ENCODE data around the gene TRAK1.
A peak's percentile ranks its signal among the peaks of the same experiment; 100 is the strongest.

The TRAK1 gene

DNA sequence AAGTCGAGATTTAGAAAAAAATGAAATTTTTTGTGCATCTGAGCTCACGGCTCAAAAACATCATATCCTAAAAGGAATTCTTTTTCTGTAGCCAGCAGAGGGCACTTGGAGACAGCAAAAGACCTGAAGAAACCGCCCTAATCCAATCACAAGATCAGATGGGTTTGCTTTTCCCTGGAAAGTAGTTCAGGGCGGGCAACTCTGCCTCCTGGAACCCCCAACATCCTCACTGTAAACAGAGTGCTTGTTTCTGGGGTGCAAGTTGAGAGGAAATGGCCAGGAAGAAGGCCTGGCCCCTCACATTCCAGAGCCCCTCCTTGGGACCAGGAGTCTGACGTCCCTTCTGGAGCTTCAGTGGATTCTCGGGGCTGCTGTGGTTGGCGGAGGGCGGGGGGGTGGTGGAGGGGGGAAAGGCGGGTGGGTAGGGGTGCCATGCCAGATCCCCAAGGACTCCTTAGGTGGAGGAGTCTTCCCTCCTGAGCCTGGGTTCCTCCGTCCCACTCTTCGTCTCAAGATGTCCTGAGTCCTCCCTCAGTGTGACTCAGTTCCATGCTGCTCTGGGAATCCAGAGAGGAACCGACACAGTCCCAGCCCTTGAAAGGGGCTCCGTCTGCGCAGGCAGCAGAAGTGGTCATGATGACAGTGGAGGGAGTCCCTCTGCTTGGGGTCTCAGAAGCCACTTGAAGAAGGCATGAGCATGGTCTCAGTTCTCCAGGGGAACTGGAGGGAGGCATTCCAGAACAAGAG, 139.0 kb downstream of the TRAK1 start:
- peak; percentile 18 to 26 for DNase-seq (ENCODE audit: low read depth in 2 of 2)

DNA sequence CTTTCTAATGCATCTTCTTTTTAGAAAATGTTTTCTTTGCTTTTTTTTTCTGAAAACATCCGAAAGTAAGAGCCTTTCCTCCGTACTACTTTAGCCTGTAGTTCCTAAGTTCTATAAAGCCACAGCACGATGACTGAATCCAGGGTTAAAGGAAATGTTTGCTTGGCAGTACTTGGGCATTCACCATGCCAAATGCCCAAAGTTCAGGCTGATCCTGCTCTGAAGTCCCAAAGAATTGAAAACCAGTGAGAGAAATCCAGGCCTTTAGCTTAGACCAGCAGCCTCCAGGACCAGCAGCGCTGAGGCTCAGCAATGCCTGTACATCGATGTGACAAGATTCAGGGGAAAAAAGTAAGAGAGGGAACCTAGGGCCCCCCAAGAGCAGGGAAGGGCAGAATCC, 139.7 kb downstream of the TRAK1 start:
- no peak for DNase-seq (ENCODE audit: low read depth in 2 of 2)

DNA sequence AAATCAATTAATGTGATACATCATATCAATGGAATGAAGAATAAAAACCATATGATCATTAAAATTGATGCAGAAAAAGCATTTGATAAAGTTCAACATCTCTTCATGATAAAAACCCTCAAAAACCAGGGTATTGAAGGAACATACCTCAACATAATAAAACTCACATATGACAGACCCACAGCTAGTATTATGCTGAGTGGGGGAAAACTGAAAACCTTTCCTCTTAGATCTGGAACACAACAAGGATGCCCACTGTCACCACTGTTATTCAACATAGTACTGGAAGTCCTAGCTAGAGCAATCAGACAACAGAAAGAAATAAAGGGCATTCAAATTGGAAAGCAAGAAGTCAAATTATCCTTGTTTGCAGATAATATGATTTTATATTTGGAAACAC, 144.4 kb downstream of the TRAK1 start:
- no peak for DNase-seq (ENCODE audit: low read depth in 2 of 2)

DNA sequence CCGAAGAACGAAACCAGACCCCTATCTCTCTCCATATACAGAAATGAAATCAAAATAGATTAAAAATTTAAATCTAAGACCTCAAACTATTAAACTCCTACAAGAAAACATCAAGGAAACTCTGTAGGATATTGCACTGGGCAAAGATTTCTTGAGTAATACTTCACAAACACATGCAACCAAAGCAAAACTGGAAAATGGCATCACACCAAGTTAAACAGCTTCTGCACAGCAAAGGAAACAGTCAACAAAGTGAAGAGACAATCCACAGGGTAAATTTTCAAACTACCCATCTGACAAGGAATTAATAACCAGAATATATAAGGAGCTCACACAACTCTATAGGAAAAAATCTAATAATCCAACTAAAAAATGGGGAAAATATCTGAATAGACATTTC, 145.5 kb downstream of the TRAK1 start:
- DNase-seq (ENCODE audit: low read depth in 2 of 2), result no peak

DNA sequence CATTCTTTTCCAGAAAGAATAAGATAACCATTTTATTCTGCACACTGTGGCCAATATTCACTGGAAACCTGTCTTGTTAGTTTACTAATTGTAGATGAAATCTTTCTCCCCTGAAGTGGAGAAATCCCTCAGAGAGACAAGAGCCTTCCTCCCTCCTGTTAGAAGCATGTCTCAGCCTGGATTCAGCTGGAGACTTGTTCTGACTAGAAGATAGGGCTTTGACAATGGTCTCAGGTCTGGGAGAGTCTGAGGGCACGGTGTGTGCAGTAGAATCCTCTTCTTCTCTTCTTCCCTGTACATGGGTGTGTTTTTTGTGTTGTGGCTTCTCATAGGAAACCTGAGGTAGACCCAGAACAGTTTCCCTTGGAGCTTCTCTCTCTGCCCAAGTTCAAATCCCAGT, 154.9 kb downstream of the TRAK1 start:
- DNase-seq (ENCODE audit: low read depth in 2 of 2), result no peak

DNA sequence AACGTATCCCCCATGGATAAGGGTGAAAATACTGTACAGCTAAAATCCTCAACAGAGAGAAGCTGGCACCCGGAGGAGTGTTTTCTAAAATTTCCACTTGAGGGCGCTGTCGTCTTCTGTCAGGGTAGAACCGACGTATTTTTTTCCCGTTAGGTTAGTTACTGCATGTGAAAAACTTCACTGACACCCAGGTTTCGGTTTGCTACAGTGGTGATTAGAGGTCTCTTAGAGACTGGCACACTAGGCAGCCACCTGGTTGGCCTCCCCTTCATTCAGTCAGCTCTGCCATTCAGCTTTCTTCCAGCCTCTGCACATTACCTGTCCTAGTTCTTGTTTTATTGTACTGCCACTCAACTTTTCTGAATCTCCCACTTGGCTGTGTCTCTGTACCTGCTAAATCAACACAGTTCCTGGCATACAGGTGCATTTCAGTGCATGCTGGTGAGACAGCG, 156.4 kb downstream of the TRAK1 start:
- DNase-seq (ENCODE audit: low read depth in 2 of 2), result peak in 1 of 2 experiments; percentile 11

DNA sequence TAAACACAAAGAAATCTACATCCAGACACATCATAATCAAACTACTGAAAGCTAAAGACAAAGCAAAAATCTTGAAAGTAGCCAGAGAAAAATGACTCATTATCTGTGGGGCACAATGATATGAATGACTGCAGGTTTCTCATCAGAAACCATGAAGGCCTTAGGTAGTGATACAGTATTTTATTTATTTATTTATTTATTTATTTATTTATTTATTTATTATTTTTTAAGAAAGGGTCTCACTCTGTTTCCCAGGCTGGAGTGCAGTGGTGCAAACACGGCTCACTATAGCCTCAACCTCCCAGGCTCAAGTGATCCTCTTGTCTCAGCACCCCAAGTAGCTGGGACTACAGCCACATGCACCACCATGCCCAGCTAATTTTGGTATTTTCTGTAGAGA, 159.6 kb downstream of the TRAK1 start:
- DNase-seq (ENCODE audit: low read depth in 2 of 2), result no peak

DNA sequence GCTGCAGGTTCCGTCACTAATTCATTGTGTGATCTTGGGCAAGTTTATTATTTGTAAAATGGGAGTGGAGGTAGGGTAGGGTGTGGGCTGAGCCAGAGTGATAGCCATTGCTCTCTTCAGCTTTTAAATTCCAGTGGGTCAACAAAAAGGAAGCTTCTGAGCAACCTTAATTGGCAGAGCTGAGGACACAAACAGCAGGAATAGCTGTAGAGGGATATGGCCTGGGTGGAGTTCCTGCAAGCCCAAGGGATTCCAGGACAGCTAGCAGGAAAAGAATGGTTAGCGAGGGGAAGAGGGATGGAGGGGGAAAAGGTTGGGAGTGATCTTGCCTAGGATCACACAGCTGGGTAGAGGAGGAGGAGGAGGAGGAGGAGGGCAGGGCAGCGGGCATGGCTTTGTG, 163.4 kb downstream of the TRAK1 start:
- no peak for DNase-seq (ENCODE audit: low read depth in 2 of 2)

DNA sequence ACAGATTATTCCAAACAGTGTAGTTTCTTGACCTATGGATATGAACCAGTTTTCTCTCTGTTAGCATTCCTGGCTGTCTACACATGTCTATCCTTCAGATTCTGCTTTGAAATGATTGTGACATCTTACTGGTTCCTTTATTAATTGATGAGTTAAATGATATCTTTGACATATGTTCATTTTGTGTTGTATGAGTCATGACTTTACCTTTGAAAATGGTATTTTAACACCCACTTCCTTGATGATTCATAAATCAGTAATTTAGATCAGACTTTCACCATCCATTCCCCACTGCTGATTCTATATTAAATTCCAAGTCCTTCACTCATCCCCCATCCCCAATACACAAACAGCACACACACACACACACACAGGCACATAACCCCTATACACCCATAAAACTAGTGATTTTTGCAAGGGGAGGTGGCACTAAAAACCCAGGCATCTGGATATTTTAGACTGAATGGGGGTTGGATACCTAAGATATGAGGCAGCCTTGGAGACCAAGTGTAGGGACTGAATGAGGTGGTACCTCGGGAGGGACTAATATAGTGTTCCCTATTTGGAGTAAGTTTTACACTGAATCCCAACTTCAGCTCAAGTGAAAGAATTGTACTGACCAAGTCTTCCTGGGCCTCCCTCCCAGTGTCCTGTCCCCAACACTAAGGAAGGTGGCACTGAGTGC, 165.1 kb downstream of the TRAK1 start:
- peak; percentile 58 to 75 for DNase-seq (ENCODE audit: low read depth in 2 of 2)

DNA sequence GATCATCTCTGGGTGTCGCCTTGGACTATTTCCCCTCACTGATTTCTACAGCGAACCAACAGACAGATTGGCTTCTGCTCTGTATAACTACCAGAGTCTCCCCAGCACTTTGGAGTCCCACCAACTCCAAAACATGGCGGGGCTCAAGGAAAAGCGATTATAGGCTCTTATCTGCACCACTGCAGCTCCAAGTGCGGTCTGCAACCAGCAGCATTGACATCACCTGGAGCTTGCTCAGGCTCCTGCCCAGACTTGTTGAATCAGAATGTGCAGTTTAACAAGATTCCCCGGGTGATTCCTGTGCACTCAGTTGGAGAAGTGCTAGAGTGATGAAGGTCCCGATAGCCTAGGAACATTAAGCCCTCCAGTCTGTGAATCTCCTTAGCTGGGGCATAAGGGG, 165.8 kb downstream of the TRAK1 start:
- DNase-seq (ENCODE audit: low read depth in 2 of 2), result no peak

DNA sequence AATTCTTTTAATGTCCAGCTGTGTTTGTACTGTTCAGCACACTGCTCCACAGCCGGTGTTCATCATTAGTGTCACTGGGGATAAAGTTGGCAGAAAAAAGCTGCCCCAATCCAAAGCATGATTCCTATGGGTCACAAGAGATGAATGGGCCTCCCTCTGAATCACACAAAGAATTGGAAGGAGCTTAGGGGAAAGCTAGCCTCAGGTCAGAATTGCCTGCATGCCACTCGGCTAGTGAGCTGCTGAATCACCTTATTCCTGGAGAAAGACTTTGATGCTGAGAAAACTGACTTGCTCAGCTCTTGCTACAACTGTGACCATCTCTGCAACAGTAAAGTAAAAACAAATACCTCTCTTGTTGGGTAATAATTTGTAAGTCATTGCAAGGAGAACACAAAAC, 171.4 kb downstream of the TRAK1 start:
- DNase-seq (ENCODE audit: low read depth in 2 of 2), result no peak

DNA sequence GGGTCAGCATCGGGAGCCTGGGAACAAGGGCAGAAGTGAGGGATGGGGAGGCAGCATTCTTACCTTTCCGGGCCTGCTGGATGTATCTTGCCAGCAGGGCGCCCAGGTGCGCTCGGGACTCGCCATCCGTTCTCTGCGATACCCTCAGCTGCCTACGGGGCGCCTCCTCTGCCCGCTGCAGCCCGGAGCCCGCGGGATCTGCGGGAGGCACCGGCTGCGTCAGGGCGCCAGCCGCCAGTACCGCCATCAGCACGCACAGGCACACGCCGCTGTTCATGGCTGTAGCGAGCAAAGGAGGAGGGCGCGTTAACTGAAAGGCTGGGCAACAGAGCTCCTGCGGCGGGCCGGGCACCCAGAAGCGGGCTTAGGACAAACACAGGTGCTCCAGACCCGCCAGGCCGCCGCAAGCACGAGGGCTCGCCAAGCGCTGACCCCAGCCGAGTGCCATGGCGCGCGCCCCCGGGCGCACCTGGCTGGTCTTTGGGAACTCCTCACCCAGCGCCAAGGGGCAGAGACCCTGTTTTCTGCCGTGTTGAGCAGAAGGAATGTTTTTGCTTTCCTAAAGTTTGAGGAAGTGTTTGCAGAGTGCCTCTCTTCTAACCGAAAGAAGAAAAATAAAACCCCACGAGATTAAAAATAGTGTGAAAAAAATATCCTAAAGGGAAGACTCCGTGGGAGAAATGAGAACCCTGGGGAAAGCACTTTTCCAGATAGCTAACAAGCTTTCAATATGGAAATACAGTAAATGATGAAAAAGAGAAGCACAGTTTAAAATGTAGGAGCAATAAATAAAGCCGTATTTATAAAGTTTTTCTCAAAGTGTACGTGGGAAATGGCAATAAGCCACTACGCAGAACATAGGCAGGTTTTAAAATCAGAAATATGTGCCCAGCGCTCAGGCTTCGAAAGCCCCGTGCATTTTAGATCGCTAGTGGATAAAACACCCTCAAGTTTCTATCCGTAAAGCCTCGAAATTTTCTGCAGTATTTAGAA, 172.5 kb downstream of the TRAK1 start:
- DNase-seq (ENCODE audit: low read depth in 2 of 2), result no peak

DNA sequence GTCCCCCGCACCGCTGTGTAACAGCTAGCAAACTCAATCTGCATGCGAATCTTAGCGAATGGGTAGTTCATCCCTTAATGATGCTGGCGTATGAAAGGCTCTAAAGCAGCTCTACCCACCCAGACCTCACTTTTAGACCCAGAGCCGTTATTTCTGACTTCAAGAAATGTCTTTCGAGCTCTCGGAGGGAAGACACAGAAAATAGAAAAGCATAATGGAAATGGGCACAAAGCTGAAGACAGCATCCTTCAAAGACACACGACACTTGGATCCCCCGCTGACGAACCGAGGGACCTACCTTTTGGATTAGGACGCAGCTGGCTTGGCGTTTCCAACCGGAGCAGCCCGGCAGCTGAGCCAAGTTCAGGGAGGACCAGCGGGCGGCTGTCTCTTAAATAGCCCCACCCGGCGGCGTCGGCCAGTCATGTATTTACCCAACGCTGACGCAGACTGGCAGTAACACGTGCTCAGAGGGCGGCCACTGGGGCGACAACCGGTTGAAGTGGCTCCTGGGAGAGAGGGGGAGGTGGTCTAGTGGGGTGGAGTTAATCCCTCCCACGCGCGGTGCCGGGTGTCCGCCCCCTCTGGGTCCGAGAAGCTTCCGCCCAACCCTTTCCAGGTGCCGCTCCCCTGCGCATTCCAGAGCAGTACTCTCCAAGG, 173.4 kb downstream of the TRAK1 start:
- no peak for DNase-seq (ENCODE audit: low read depth in 2 of 2)

DNA sequence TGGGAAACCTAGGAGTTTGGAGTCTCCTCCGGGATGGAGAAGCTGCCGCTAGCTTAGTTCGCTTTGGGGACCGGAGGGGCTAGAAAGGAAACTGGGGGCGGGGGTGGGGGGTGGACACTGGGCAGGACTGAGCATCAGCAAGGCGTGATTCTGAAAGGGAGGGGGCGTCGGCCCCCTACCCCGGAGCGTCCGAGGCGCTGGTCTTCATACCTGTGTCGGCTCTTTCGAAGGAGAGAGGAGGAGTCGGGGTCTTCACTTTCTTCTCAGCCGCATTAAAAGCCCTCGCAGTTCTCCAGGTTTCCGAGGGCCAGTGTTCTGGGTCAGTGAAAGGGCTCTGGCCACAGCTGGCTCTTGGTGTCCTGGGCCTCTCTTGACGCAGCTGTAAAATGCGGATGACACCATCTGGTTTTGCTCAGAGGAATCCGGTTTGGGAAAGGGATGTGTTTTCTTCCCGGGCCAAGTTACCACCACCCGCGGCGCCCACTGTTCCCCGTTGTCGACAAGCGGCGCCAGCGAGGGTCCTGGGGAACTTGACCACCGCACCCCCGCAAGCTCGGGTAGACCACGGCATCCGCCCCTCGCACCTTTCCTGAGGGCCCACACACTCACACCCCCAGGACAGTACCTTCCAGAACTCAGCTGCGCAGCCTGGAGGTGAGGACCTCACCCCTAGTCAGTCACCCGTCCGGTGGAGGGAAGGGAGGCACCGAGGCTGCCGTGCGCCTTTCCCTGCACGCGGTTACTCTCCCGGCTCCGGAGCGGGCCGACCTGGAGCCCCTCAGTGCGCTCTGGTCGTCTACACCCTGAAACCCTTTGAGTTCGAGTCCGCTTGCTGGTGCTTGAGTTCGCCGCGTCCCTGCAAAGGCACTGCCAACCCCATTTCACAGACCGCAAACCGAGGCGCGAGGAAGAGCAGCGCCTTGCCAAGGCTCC, 174.2 kb downstream of the TRAK1 start:
- DNase-seq (ENCODE audit: low read depth in 2 of 2), result no peak

DNA sequence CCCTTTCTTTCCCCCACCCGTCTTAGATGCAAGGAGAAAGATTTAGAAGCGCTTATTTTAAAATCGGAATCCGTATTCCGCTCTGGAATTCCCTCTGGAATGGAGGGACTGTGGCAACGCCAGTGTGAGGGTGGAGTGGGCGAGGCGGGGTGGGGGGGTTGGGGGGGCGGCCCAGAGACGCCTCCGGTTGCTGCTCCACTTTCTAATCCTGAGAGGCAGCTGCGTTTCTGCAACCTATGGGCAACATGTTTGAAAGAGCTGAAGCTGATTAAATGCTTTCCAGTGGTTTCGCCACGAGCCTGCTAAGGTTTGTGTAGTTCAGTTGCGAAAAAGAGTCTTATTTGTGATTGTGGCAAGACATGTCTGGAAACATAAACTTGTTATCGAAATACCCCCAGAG, 174.9 kb downstream of the TRAK1 start, which contains the start of gene CCK:
CCK (minus strand) TSS at position 101 of the 400 bp plus-strand sequence. CDS start 2,555 bp downstream, outside the sequence.
- DNase-seq (ENCODE audit: low read depth in 2 of 2), result no peak

DNA sequence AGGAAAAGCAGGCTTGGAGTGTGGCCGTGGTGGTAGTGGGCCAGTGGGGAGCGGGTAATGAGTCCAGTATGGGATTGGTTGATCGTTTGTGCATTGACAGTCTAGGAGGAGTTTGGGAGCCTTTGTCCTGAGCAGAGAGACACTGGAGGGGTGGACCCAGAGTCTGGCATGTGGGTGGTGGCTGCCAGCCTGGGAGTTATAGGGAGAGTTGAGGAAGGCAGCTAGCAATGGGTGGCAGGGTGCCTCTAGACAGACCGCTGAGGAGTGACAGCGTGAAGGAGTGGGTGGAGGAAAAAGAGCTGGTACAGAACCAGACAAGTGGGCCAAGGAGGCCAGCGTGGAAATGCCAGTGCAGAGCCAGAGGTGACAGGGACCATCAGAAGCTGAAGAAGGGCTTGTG, 176.7 kb downstream of the TRAK1 start:
- DNase-seq (ENCODE audit: low read depth in 2 of 2), result no peak

DNA sequence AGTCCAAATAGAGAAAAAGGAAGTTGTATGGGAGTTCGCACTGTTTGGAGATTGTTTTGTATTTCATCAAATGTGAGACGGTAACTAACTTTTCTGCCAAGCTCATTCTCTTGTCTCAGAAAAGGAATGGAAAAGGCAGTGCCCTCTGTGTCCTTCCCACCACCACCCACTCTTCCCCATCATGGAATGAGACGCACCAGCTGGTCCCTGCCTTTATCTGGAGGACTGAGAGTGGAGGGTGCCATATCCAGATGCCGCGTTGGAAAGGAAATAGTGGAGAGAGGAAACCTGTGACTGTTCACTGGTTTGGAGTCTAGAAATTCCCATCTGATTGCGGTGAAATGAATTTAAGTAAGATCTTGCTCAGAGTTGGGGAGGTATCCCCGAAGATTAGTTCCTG, 178.5 kb downstream of the TRAK1 start:
- DNase-seq (ENCODE audit: low read depth in 2 of 2), result no peak

DNA sequence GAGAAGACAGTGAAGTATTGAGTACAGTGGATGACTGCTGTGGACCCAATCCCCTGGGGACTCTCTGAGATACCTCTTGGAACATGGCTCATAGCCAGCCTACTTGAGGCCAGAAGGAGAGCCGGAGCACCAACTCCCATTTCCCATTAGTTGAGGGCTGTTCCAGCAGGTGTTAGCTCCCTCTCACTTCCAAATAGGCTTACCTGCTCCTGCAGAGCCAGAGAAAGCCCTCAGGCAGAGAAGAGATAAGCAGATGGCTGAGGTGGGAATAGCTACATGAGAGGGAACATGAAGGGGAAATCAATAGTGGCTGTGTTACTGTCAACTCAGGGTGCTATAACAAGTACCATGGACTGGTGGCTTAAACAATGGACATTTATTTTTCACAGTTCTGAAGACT, 179.4 kb downstream of the TRAK1 start:
- DNase-seq (ENCODE audit: low read depth in 2 of 2), result no peak

DNA sequence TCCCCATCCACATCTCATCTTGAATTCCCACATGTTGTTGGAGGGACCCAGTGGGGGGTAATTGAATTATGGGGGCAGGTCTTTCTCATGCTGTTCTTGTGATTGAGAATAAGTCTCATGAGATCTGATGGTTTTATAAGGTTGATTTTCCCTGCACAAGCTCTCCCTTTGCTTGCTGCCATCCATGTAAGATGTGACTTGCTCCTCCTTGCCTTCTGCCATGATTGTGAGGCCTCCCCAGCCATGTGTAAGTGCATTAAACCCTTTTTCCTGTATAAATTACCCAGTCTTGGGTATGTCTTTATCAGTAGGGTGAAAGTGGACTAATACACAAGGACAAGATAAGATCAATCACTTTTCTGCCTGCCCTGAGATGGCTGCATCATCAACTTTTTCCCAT, 180.6 kb downstream of the TRAK1 start:
- no peak for DNase-seq (ENCODE audit: low read depth in 2 of 2)

DNA sequence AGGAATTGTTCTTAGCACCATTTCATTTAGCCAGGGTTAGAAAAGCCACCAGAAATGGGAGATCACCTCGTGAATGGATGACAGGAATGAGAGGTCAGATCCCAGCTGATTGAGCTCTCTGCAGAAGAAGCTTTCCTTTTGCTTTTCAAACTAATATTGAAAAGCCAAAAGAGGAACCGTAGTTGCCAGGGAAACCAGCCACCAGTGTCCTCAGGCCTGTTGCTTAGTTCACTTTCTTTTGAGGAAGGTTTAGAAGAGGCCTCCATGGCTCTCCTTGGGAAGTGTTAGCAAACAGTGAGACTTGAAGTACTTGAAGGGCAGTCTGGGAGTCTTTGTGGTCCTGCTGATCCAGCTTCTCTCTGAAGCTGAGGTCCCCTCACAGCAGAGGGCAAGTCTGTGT, 182.2 kb downstream of the TRAK1 start:
- no peak for DNase-seq (ENCODE audit: low read depth in 2 of 2)

DNA sequence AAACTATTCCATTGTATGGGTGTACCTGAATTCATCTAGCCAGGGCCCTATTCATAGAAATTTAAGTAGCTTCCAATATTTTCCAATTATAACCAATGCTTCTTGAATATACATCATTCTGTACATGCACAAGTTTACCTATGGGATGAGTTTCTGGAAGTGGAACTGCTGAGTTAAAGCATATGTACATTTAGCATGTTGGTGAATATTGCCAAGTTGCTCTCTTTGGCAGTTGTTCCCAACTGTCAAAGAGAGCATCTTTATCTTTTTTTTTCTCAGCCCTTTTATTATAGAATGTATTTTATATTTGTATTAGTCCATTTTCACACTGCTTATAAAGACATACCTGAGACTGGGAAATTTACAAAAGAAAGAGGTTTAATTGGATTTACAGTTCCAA, 183.1 kb downstream of the TRAK1 start:
- no peak for DNase-seq (ENCODE audit: low read depth in 2 of 2)

Data from fibroblast of skin of left biceps (primary cell).